Esophagus muscularis mucosa (tissue), 4 donors: ENCODE data around the gene RGS8. TPM values are rescaled to one million over a fixed set of nuclear protein-coding genes. Genes with fewer than 3 reads are reported as not detected.

Source experiments
- DNase-seq: peaks from one replicate; pipeline ENCODE4 v3.0.0-alpha.2; 2017; ENCODE audit errors: extremely low spot score
- H3K27ac ChIP-seq, 4 donors: fragments of 200-600 bp; sonication (generic); replicated peaks in 1 of 4; 1 replicate in 3 of 4; 2 replicates in 1 of 4; pipeline ENCODE4 v1.5.1; 2016 to 2019; ENCODE audit warnings: mild to moderate bottlenecking in 1 of 4
- H3K27me3 ChIP-seq, 4 donors: fragments of 200-600 bp; sonication (generic); one replicate each; pipeline versions ENCODE4 v1.5.1 to v1.6.0; 2016 to 2019
- H3K36me3 ChIP-seq, 4 donors: fragments of 200-600 bp; sonication (generic); one replicate each; pipeline ENCODE4 v1.5.1; 2016 to 2019
- H3K4me1 ChIP-seq, 4 donors: fragments of 200-600 bp; sonication (generic); one replicate each; pipeline ENCODE4 v1.5.1; 2016 to 2019
- H3K4me3 ChIP-seq, 4 donors: fragments of 200-600 bp; sonication (generic); 1 replicate in 2 of 4; 2 replicates in 2 of 4; pipeline ENCODE4 v1.5.1; 2016 to 2019; ENCODE audit warnings: mild to moderate bottlenecking in 4 of 4, moderate library complexity in 1 of 4
- H3K9me3 ChIP-seq, 4 donors: fragments of 200-600 bp; sonication (generic); 1 replicate in 3 of 4; 2 replicates in 1 of 4; pipeline ENCODE4 v1.5.1; 2016 to 2019
- CTCF ChIP-seq, 3 experiments: fragments of 200-600 bp in 2 of 3; fragments of 450-650 bp in 1 of 3; sonication (generic) in 2 of 3; IDR thresholded peaks; one replicate each; pipeline ENCODE4 v1.5.1; 2017 to 2019; ENCODE audit warnings: antibody characterized with exemption in 3 of 3, mild to moderate bottlenecking in 2 of 3, moderate library complexity in 1 of 3
- EP300 ChIP-seq: sonication (generic); formaldehyde crosslinking; IDR thresholded peaks from one replicate; pipeline ENCODE4 v1.6.1; 2017; ENCODE audit warnings: antibody characterized with exemption
- POLR2A ChIP-seq: fragments of 450-650 bp; IDR thresholded peaks from one replicate; pipeline ENCODE4 v1.6.1; 2017; ENCODE audit warnings: antibody characterized with exemption, moderate library complexity, mild to moderate bottlenecking, low read depth
- POLR2AphosphoS5 ChIP-seq, 2 donors: sonication (generic); formaldehyde crosslinking; IDR thresholded peaks; one replicate each; pipeline ENCODE4 v1.6.1; 2017; ENCODE audit warnings: antibody characterized with exemption in 2 of 2
- WGBS: methylation state at CpG from one replicate; pipeline ENCODE4 v1.1.5; 2018; 5-methylcytosine and 5-hydroxymethylcytosine counted together
- intact Hi-C: fragments of 100-400 bp; cut with DNase I; formaldehyde crosslinking; loops from one replicate; pipeline ENCODE4 v1.15.1; 2023
- total RNA-seq, 4 donors: library from RNA; depleted of rRNA; stranded (reverse); fragments of >200 nt; gene quantifications; one replicate each; pipeline versions ENCODE4 v1.1.0 to v1.2.1, GENCODE V29; 2016

RGS8 gene
- total RNA-seq, 4 donors from 2014 or later, result 0.06 to 0.17 TPM; not detected in 2

GRCh38 chr1:182724215-182724614 lies 39.8 kb upstream of the RGS8 start:
- peak; percentile 26 for DNase-seq
- intact Hi-C loops, result no loop called here
- TF ChIP-seq CTCF (IDR thresholded peaks at IDR 0.05) (no peak), POLR2AphosphoS5 (IDR thresholded peaks at IDR 0.05) (no peak), POLR2A (no peak), EP300 (no peak)
- no peaks in the 10 kb centered on the region for H3K9me3 ChIP-seq
- H3K27ac ChIP-seq, result no peak overlapping the region
- H3K36me3 ChIP-seq, result no peaks in the 10 kb centered on the region
- H3K27me3 ChIP-seq, result no peaks in the 10 kb centered on the region
- no peak overlapping the region for H3K4me3 ChIP-seq
- WGBS, result 82% methylated on average over 2 of the region's 2 CpGs
- no peaks in the 10 kb centered on the region for H3K4me1 ChIP-seq

- Histone ChIP-seq H3K27ac (no peak overlapping the region), H3K27me3 (no peaks in the 10 kb centered on the region), H3K36me3 (no peaks in the 10 kb centered on the region), H3K4me3 (no peak overlapping the region), H3K4me1 (no peaks in the 10 kb centered on the region), H3K9me3 (no peaks in the 10 kb centered on the region)
- 51% methylated on average over 2 of the region's 2 CpGs for WGBS
- TF ChIP-seq EP300 (no peak), POLR2A (no peak), CTCF (IDR thresholded peaks at IDR 0.05) (no peak), POLR2AphosphoS5 (IDR thresholded peaks at IDR 0.05) (no peak)
- no peak for DNase-seq
- intact Hi-C loops, result no loop called here
These were observed 38.8 kb upstream of the RGS8 start for GRCh38 chr1:182723200-182723599.

- no peaks in the 10 kb centered on the region for H3K27me3 ChIP-seq
- intact Hi-C loops, result no loop called here
- no peaks in the 10 kb centered on the region for H3K36me3 ChIP-seq
- H3K4me1 ChIP-seq, result no peaks in the 10 kb centered on the region
- TF ChIP-seq POLR2AphosphoS5 (IDR thresholded peaks at IDR 0.05) (no peak), POLR2A (no peak), EP300 (no peak), CTCF (IDR thresholded peaks at IDR 0.05) (no peak)
- DNase-seq, result no peak
- H3K9me3 ChIP-seq, result no peaks in the 10 kb centered on the region
- no peak overlapping the region for H3K4me3 ChIP-seq
- WGBS, result 17% methylated on average over 1 of the region's 1 CpG
- no peak overlapping the region for H3K27ac ChIP-seq
These were observed 37.1 kb upstream of the RGS8 start for GRCh38 chr1:182721525-182721924.

- Histone ChIP-seq H3K4me3 (no peak overlapping the region), H3K27me3 (no peaks in the 10 kb centered on the region), H3K27ac (no peak overlapping the region), H3K36me3 (no peaks in the 10 kb centered on the region), H3K9me3 (no peaks in the 10 kb centered on the region), H3K4me1 (no peaks in the 10 kb centered on the region)
- DNase-seq, result no peak
- TF ChIP-seq CTCF (IDR thresholded peaks at IDR 0.05), result peak in 1 of 3 experiments; percentile 27
- no peak for TF ChIP-seq EP300
- intact Hi-C loops, result no loop called here
- 91% methylated on average over 2 of the region's 2 CpGs for WGBS
These were observed 36.1 kb upstream of the RGS8 start for GRCh38 chr1:182720463-182720862.

GRCh38 chr1:182719553-182719952 lies 35.2 kb upstream of the RGS8 start:
- intact Hi-C loops, result no loop called here
- Histone ChIP-seq H3K36me3 (no peaks in the 10 kb centered on the region), H3K27me3 (no peaks in the 10 kb centered on the region), H3K27ac (no peak overlapping the region), H3K9me3 (no peaks in the 10 kb centered on the region), H3K4me3 (no peak overlapping the region), H3K4me1 (no peaks in the 10 kb centered on the region)
- DNase-seq, result no peak
- TF ChIP-seq CTCF (IDR thresholded peaks at IDR 0.05), result no peak
- WGBS, result 91% methylated on average over 4 of the region's 4 CpGs
